Kidney tubule cell (primary cell): Measurements from ENCODE around the gene SLC2A2.

Experiments
- DNase-seq: peaks from one replicate; pipeline ENCODE4 v3.0.0-alpha.2; 2018; ENCODE audit warnings: low spot score

The SLC2A2 gene

GRCh38 chr3:171028779-171029232, 2.3 kb upstream of the SLC2A2 start:
- peak; percentile 88 for DNase-seq

DNA sequence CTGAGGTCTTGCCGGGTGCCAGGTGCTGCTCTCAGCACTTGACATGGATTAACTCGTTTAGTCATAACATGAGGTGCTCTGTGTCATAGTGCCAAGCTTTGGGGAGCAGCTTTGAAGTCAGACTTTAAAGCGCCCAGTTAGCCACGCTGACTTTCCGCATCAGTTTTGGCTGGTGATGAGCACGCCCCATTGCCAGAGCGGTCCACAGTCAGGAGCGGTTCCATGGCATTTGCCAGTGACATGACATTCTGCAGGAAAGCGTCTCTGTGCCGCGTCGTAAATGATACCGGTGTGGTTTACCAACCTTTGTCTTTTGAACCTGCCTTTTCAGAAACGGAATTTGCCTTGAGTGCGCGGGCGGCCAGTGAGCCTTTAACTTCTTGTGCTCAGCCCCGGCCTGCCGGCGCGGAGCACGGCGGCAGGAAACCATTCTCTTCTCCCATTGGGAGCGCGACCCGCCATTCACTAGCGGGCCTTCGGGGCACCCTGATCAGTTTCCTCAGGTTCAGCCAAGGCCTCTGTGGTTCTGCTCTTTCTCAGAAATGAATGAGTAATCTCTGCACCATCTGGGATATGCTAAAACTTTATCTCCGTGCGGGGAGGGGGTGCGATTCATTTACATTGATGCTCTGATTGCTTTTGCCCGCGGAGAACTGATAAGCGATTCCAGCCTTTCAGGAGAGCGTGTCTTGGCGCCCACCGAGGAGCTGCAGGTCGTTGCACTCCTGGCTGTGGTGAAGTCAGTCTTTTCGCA, 1.7 kb upstream of the SLC2A2 start:
- peak; percentile 90 for DNase-seq

DNA sequence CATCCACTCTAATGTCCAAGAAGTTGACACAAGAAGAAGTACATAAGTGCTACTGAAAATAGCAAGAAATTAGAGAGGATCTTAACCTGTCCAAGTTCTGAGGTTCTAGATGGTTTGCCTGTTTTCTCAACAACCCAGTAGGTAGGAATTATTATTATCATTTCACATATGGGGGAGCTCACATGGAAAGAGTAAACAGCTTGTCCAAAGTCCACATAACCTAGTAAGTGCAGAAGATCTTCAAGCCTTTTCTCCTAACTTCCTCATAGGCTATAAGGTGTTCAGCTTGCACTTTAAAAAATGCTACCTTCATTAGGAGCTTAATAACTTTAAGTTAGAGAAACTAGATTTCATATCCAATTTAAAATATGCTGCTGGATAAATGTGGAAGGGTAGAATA, 3.0 kb downstream of the SLC2A2 start:
- no peak for DNase-seq

- DNase-seq = no peak
Observed at GRCh38 chr3:171021377-171021776, 5.1 kb downstream of the SLC2A2 start.

GRCh38 chr3:171018156-171018935, 8.2 kb downstream of the SLC2A2 start:
- DNase-seq = no peak

DNA sequence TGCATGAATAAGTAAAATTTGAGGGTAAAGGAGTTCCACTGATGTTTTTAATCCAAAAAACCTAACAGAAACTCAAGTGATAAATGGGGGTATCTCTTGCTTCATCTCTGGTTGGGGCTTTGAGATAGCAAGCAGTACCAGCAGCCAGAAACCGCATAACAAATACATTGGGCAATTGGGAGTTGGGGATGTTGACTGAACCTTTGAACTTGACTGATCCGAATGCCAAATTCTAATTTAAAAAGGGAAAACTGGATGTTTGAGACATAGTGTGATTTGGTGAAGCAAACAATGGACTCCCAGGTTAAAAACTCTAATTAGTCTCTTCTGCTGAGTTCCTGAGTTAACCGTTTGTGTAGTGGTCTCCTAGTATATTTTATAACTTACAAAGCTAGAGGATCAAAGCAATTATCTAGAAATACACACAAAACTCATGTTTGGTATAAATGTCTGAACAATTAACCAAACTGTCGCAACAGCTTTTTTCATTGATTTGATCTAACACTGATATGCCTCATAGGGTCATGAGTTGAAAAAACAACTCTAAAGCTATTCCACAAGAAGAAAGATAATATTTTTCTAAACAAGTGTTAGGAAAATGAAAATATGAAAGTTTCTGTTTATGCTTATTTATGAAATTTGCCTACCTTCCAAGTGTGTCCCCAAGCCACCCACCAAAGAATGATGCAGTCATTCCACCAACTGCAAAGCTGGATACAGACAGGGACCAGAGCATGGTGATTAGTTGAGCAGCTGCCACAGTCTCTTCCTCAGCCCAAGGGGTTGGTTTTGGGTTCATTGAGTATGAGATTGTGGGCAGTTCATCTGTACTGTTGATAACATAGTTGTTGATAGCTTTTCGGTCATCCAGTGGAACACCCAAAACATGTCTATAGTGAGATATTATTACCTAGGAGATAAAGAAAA, 12.4 kb downstream of the SLC2A2 start:
- no peak for DNase-seq

GRCh38 chr3:171011873-171012336, 14.6 kb downstream of the SLC2A2 start:
- no peak for DNase-seq

- no peak for DNase-seq
Observed at GRCh38 chr3:171011109-171011872, 15.2 kb downstream of the SLC2A2 start.

DNA sequence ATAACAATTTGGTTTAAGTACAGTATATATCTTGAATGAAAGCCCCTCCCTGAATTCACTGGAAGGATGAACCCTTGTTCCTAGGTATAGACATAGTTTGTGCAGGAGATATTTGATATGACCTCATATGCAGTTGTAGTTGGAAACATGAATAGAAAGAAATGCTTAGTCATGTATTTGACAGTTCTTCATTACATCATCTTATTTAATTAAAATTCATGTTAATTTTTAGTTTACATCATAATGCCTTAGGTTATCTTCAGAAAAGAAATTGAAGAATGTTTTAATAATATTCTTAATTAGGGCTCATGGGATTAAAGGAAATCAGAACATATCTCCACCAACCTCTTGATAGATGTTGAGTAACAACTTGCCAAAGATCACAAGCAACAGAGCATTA, 19.2 kb downstream of the SLC2A2 start:
- DNase-seq = no peak

GRCh38 chr3:171005648-171006047, 20.9 kb downstream of the SLC2A2 start:
- DNase-seq = no peak

GRCh38 chr3:171001957-171002694, 24.4 kb downstream of the SLC2A2 start:
- DNase-seq = peak; percentile 96

DNA sequence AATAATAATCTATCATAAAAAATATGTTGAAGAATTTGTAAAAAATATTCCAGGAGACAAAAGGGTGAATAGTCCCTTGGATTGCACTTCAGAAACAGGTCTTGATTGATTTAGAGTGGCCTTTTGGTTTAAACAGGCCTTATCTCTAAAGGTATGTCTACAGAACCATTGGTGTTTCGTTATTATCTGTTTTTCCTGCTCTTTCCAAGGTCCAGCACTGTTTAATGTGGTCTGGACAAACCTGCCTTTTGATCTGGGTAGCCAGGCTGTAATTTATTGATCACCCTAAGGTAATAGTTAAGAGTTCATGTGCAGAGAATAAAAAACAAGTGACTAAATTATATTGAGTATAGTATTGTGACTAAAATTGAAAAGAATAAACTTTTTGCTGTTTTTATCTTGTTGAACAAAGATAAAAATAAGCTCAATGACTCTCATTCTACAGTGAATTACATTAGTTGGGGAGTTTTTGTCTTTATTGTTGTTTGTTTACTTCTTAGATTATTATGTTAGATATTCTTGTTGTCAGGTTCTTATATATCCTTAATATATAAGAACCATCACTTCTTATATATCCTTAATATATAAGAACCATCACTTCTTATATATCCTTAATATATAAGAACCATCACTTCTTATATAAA, 25.1 kb downstream of the SLC2A2 start:
- DNase-seq = no peak

GRCh38 chr3:171000281-171000680, 26.2 kb downstream of the SLC2A2 start:
- DNase-seq = peak; percentile 36

- peak; percentile 92 for DNase-seq
Observed at GRCh38 chr3:170999737-171000242, 26.7 kb downstream of the SLC2A2 start.

GRCh38 chr3:170997961-170998913, 28.3 kb downstream of the SLC2A2 start:
- peak; percentile 2 for DNase-seq

DNA sequence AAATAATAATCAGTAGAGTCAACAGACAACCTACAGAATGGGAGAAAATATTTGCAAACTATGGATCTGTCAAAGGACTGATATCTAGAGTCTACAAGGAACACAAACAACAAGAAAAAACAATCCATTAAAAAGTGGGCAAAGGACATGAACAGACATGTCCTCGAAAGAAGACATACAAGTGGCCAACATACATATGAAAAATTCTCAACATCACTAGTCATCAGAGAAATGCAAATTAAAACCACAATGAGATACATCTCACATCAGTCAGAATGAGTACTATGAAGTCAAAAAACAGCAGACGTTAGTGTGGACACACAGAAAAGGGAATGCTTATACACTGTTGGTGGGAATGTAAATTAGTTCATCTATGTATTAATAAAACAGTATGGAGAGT, 33.7 kb downstream of the SLC2A2 start:
- DNase-seq = peak; percentile 48

- DNase-seq = no peak
Observed at GRCh38 chr3:170991664-170992063, 34.9 kb downstream of the SLC2A2 start.

GRCh38 chr3:170989100-170989648, 37.3 kb downstream of the SLC2A2 start:
- DNase-seq = no peak
